Renal cortical epithelial cell (primary cell): Measurements from ENCODE around the gene TCP11. TPM values are rescaled to one million over a fixed set of nuclear protein-coding genes. Genes with fewer than 3 reads are reported as not detected.

Experiments
- DNase-seq: peaks from one replicate; pipeline ENCODE4 v3.0.0-alpha.2; 2011; ENCODE audit warnings: low read depth
- total RNA-seq: library from RNA; depleted of rRNA; stranded (reverse); fragments of >200 nt; gene quantifications from 2 replicates; pipeline ENCODE4 v1.2.3, GENCODE V29; 2014

TCP11 gene
- total RNA-seq: 0.60 and 0.87 TPM in 2 replicates

DNA sequence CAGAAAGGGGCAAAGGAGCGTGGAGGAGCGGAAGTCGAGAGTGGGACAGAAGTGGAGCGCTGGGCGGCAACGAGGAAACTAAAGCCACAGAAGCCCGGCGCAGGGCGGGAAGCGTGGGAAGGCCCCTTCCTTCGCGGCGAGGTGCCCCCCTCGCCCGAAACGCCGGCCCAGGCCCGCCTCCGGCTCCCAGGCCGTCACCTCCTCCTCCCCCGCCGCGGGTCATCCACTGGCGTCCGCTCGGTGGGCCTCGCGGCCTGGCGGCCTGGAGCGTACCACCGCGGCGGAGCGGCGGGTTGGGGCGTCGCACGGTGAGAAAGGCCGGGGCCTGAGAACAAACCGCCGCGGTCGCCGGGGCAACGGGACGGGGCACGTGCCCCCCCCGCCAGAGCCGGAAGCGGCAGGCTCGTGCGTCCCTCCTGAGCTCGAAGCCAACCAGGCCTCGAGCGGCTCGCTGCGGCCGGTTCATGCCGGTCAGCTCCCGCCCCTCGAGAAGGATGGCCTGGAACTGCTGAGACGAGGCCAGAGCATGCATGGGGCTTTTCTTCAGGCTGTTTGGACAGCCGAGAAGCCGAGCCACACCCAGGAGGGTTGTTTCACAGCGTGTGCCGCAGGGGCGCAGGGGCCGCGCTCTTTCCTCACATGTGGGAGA, at the start of gene TCP11:
TCP11 (minus strand) TSS at position 333 of the 649 bp plus-strand sequence. CDS start 469 bp downstream, outside the sequence.
- DNase-seq: no peak

DNA sequence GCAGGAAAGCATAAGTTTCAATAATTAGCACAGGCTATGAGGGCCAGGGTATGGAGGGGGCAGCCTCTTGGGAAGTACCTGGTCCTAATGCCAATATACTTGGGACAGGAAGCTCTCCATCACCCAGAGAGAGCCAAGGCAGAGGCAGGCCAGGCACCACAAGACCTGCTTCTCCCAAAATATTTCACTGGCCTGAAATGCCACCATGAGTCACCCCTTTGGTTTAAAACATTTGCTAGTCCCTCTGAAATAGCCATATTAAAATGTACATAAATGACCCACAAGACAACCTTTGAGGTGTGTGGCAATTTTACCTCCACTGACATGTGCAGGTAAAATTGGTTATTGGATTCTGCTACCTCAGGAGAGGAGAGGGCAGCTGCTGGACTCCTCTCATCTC, 49.2 kb upstream of the TCP11 start:
- DNase-seq: no peak

DNA sequence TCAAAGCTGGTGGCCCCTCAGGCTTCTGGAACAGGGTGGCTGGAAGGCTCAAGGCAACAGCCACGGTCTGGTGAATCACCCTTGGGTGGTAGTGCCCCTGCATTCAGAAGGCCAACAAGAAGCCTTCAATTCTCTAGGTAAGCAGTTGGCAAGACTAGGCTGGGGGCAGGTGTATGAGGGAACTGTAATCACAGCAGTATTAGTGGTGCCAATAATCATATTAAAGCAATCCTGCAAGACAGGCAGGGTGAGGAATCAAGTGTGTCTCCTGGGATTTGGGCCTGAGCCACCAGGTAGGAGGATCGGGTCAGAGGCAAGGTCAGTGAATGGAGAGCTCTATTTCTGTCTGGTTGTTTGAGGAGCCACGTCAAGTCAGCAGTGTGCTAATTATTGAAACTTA, 47.7 kb upstream of the TCP11 start:
- DNase-seq: no peak

GRCh38 chr6:35186571-35186970, 45.4 kb upstream of the TCP11 start:
- DNase-seq: no peak

GRCh38 chr6:35185971-35186370, 44.8 kb upstream of the TCP11 start:
- DNase-seq: no peak

DNA sequence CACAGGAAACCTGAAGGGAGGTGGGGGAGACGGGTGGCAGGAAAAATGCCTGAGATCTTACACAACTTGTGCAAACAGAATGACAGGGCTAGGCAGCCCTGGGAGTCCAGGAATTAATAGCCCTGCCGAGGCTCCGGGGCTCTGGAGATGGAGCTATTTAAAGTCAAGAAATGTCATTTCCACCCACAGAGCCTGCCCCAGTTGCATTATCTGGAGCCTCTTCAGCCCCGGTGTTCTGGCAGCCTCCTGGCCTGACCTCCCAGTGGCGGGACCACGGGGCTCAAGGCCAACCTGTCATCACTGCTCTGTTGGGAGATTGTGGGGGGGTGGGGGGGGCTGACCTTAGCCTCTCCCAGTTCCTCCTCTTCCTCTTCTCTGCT, 44.2 kb upstream of the TCP11 start:
- DNase-seq: peak; percentile 78

DNA sequence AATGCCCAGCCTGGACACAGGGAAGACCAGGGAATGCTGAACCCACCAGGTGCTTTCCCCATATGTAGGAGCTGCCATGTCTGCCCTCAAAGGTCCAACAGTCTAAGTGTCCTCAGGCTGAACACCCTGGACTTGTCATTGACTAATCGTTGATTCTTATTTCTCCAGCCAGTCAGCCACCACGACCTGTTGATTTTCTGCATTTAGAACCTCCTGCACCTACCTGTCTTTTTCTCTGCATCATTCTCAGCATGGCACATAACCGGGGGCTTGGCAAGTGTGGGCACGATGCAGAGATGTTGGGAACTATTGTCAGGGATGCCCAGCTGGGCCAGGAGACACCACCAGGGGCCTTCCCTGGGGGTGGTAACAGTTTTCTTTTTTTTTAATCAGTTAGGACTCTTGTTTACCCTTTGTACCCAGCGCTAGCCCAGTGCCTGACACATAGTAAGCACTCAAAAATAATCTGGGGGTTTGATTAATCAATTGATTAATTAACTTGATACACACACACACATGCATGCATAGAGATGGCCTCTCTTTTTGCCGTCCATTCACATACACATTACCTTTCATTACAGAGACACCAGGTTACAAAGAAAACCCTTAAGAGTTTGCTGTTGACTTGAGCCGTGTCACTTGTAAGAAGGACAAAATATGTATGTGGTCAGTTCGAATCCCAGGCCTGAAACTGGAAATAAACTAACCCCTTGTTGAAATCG, 43.6 kb upstream of the TCP11 start:
- no peak for DNase-seq

DNA sequence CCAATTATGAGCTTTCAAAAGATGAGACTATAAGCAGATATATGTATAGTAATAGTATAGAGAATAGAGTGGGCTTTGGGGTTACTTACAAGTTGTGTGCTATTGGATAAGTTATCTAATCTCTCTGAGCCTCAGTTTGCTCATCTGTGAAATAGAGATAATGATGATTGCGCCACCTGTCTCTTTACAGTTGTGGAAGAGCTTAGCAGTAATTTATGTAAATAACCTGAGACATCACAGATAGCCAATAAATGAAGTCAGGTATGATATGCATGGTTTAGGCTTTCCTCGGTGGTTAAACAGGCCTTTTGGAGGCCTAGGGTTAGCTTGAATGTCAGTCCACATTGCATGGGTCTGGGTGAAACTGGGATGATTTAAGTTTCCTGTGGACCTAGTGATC, 42.8 kb upstream of the TCP11 start:
- no peak for DNase-seq

GRCh38 chr6:35183281-35183680, 42.1 kb upstream of the TCP11 start:
- no peak for DNase-seq

- peak; percentile 89 for DNase-seq
Observed at GRCh38 chr6:35181933-35182612, 40.9 kb upstream of the TCP11 start.

DNA sequence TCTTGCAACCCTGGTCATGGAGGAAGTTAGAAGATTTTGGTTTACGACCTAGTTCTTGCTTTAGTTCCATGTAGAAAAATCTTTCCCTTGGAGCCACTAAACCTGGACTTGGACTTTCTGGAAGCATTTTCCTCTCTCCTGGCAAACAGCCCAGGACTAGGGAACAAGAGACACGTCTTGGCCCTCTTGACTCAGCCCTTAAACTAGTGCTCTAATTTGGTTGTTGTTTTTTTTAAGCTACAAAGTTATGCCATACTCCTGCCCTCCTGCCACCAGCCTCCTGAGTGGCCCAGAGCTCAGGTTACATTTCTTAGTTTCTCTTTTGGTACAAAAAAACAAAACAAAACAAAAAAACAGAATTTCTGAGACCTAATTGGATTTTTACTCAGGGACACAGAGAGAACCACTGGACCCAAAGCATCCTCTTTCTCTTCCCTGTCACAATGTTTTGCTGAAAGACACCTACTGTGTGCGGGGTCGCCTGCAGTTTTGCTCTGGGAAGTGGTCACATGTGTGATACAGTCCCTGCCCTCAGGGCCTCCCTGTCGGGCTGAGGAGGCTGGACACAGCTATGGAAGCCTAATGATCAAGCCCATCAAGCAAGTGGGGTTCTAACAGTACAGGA, 40.3 kb upstream of the TCP11 start:
- DNase-seq: peak; percentile 92

DNA sequence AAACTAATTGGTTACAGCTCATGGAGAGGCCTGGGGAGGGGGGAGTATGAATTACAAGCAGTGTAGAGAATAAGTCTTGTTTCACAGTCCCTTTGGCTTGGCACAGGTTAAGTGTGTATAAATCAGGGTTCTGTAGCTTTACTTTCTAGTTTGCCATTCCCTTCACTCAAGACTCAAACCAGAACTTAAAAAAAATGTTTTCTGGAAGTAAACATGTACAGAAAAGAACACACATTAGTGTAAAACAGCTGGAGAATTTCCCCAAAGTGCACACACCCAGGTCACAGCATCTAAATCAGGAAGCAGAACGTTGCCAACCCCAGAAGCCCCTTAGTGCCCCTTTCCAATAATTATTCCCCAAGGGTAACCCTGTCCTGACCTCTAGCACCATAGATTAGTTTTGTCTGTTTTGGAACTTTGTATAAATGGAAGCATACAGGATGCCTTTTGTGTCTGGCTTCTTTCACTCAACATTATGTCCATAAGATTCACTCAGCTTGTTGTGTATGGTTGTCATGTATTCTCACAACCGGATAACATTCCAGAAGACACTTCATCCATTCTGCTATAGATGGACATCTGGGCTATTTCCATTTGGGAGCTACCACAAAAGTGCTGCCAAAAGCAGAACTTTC, 38.9 kb upstream of the TCP11 start:
- DNase-seq: no peak

GRCh38 chr6:35178932-35179832, 38.0 kb upstream of the TCP11 start:
- DNase-seq: no peak

- DNase-seq: no peak
Observed at GRCh38 chr6:35178012-35178411, 36.9 kb upstream of the TCP11 start.

DNA sequence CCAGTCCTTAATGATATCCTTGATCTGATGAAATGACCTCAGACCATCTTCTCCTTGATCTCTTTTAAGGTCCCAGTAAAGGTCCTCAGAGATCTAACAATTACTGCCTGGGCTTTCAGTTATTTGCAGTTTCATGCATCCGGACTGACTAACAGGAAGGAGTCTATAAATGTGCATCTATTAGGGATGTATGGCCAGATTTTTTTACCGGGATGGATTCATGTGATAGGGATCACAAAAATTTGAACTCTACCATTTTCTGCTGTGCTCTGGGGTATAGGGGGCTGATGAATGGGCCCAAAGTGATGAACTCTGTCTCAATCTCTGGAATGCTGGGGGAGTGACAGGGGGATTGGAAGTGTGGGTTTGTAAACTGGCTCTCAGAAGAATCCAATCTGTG, 36.5 kb upstream of the TCP11 start:
- DNase-seq: no peak

DNA sequence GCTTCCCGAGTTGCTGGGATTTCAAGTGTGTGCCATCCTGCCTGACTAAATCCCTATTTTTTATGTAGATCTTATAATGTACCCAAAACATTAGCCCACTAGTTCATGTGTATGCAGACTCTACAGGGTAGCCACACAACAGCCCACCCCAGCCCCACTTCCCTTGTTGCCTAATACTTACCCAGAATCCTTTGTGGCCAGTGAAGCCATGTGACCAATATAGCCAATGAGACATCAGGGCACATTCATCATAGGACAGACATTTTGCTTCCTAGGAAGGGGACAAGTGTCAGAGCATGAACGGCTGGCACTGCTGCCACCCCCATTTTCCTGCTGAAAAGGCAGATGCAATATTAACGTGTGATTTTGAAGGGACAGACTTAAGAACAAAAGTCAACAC, 36.0 kb upstream of the TCP11 start:
- no peak for DNase-seq

DNA sequence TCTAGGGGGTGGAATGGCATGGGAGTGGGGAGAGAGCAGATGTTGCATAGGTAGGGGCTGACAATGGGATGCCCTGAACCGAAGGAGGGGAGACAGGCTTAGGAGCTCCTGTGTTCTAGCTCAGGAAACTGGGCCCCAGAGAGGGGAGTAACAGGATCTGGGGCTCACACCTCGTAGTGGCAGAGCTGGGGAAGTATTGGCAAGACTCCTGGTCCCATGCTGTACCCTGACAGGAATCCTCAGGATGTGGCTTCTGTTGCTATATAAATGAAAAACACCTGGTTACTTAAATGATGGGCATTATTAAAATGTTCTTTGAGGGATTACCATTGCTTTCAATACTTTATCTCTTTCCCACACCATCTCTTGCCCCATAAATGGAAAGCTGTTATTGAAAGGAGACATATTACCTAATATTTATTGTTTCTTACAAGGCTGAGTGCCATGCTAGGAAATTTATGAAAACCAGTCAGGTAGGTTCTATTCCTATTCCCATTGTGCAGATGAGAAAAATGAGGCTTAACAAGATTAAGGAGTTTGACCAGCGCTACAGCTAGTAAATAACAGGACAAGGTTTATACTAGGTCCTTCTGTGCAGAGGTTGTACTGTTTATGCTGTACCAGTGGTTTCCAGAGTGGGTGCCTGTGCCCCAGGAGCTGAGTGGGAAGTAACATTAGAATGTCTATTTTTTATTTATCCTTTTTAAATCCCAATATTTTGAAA, 35.3 kb upstream of the TCP11 start:
- no peak for DNase-seq

DNA sequence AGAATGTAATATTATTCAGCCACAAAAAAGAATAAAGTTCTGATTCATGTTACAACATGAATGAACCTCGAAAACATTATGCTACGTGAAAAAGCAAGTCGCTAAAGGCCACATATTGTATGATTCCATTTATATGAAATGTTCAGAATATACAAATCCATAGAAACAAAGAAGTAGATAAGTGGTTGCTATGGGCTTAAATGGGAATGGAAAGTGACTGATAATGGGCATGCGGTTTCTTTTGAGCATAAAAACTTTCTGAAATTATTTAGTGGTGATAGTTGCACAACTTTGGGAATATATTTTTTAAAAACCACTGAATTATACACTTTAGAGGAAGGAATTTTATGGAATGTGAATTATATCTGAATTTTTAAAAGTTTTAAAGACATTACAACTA, 33.4 kb upstream of the TCP11 start:
- DNase-seq: no peak

DNA sequence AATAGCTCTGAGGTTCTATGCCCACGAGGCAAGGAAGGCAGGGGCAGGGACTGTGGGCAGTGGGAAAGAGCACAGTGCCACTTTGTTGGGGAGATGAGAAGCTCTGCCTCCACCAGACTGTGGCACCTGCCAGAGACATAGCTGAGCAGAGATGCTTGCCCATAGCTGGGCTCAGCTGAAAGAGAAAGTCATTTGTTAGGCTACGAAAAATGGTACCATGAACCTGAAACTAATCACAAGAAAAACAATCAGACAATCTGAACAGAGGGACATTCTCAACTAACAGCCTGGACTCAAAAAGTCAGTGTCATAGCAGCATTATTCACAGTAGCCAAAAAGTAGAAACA, 32.9 kb upstream of the TCP11 start:
- no peak for DNase-seq

DNA sequence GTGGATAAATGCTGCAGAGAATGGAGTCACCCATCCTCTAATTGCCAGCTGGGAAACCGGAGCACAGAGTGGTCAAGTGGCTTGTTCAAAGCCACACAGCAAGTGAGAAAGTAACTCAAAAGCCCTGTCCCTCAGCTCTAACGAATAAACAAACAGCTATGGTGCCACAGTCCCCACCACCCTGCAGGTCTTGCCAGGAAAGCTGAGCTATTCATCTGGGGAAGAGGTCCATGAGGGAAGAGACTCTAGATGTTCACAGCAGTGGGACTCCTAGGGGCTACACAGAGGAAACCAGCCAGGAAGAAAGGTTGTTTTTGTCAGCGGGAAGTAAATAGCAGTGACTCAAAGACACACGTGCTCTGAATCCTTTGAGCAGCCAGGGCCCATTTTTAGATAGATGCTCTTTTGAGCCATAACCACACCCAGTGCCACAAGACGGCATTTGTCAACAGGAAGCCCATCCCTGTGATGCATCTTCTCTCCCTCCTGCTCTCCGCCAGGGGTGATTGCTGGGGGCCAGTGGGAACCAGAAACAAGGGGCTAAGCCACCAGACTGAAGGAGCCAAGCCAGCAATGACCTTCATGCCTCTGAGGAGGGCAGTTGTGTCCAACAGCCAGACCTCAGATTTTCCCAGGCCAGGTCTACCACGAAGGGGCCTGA, 32.4 kb upstream of the TCP11 start:
- DNase-seq: no peak
